Thoracic aorta (tissue), 2 donors: ENCODE results near the gene ZNF718. TPM values are rescaled to one million over a fixed set of nuclear protein-coding genes. Genes with fewer than 3 reads are reported as not detected.
"Not testable (repeated sequence)": the region's sequence is repeated elsewhere in the genome, so short reads cannot be mapped to it uniquely, and the experiment has no call there.

Source experiments
- ATAC-seq: fragments of 150-250 bp; one replicate; pipeline ENCODE4 v1.8.0; 2017; ENCODE audit warnings: low read depth; ENCODE audit not compliant: insufficient number of reproducible peaks, low FRiP score
- DNase-seq: peaks from one replicate; pipeline ENCODE4 v3.0.0-alpha.2; 2020; ENCODE audit warnings: low spot score
- H3K27ac ChIP-seq, 2 donors: fragments of 200-600 bp; sonication (generic); 1 replicate in 1 of 2; 2 replicates in 1 of 2; pipeline ENCODE4 v1.5.1; 2016; ENCODE audit warnings: mild to moderate bottlenecking in 2 of 2, moderate library complexity in 2 of 2
- H3K27me3 ChIP-seq: fragments of 200-600 bp; sonication (generic); replicated peaks from 2 replicates; pipeline ENCODE4 v1.6.0; 2016; ENCODE audit warnings: mild to moderate bottlenecking; ENCODE audit not compliant: insufficient read depth
- H3K36me3 ChIP-seq: fragments of 200-600 bp; sonication (generic); one replicate; pipeline ENCODE4 v1.5.1; 2016
- H3K4me1 ChIP-seq, 2 donors: fragments of 200-600 bp; sonication (generic); 1 replicate in 1 of 2; 2 replicates in 1 of 2; pipeline versions ENCODE4 v1.5.1 to v1.6.0; 2016; ENCODE audit warnings: low read depth in 2 of 2, mild to moderate bottlenecking in 1 of 2; ENCODE audit not compliant: control insufficient read depth in 1 of 2
- H3K4me3 ChIP-seq: fragments of 200-600 bp; sonication (generic); 2 replicates; pipeline ENCODE4 v1.5.1; 2016; ENCODE audit warnings: mild to moderate bottlenecking
- H3K9me3 ChIP-seq: fragments of 200-600 bp; sonication (generic); 2 replicates; pipeline ENCODE4 v1.5.1; 2016
- total RNA-seq, 2 donors: library from RNA; depleted of rRNA; stranded (reverse); fragments of >200 nt; gene quantifications; one replicate each; pipeline versions ENCODE4 v1.1.0 to v1.2.3, GENCODE V29; 2016
- TF ChIP-seq, protein P1 (sequence below): fragments of 200-600 bp; sonication (generic); IDR thresholded peaks from one replicate; pipeline ENCODE4 v1.5.1; 2019; ENCODE audit warnings: antibody characterized with exemption

Gene ZNF718
- total RNA-seq, 2 donors from 2014 or later, result 10.4 to 11.5 TPM

- Histone ChIP-seq H3K27me3 (no peaks in the 10 kb centered on the region), H3K9me3 (no peaks in the 10 kb centered on the region), H3K27ac (no peak overlapping the region), H3K4me1 (no peaks in the 10 kb centered on the region), H3K36me3 (no peaks in the 10 kb centered on the region), H3K4me3 (no peak overlapping the region)
- TF ChIP-seq, protein P1, sequence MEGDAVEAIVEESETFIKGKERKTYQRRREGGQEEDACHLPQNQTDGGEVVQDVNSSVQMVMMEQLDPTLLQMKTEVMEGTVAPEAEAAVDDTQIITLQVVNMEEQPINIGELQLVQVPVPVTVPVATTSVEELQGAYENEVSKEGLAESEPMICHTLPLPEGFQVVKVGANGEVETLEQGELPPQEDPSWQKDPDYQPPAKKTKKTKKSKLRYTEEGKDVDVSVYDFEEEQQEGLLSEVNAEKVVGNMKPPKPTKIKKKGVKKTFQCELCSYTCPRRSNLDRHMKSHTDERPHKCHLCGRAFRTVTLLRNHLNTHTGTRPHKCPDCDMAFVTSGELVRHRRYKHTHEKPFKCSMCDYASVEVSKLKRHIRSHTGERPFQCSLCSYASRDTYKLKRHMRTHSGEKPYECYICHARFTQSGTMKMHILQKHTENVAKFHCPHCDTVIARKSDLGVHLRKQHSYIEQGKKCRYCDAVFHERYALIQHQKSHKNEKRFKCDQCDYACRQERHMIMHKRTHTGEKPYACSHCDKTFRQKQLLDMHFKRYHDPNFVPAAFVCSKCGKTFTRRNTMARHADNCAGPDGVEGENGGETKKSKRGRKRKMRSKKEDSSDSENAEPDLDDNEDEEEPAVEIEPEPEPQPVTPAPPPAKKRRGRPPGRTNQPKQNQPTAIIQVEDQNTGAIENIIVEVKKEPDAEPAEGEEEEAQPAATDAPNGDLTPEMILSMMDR, result no peak
- no peak for DNase-seq
- no peak for ATAC-seq
These were observed 7.8 kb upstream of the ZNF718 start for GRCh38 chr4:116499-116898.

GRCh38 chr4:120616-121015 is 3.7 kb upstream of the ZNF718 start:
- Histone ChIP-seq H3K36me3 (no peaks in the 10 kb centered on the region), H3K27ac (no peak overlapping the region), H3K27me3 (no peaks in the 10 kb centered on the region), H3K4me1 (peaks cover 2 to 6% of the 10 kb centered on the region in 2 donors), H3K9me3 (no peaks in the 10 kb centered on the region), H3K4me3 (no peak overlapping the region)
- TF ChIP-seq, protein P1, result no peak
- ATAC-seq, result no peak
- DNase-seq, result no peak

GRCh38 chr4:121408-122084 is 2.8 kb upstream of the ZNF718 start:
- no peak for ATAC-seq
- H3K36me3 ChIP-seq, result no peaks in the 10 kb centered on the region
- TF ChIP-seq, protein P1, result no peak
- H3K4me3 ChIP-seq, result no peak overlapping the region
- DNase-seq, result no peak
- H3K9me3 ChIP-seq, result no peaks in the 10 kb centered on the region
- H3K4me1 ChIP-seq, result peaks cover 9 to 15% of the 10 kb centered on the region in 2 donors
- H3K27ac ChIP-seq, result no peak overlapping the region
- no peaks in the 10 kb centered on the region for H3K27me3 ChIP-seq

DNA sequence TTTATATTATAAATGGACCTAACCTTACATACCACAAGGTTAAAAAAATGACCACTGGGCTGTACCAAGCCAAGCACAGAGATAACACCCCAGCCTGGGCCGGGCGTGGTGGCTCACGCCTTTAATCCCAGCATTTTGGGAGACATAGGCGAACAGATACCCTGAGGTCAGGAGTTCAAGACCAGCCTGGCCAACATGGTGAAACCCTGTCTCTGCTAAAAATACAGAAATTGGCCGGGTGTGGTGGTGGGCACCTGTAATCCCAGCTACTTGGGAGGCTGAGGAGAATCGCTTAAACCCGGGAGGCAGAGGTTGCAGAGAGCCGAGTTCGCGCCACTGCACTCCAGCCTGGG is 403 bp upstream of the ZNF718 start:
- H3K4me3 ChIP-seq, result peak overlapping the region; percentile 84

DNA sequence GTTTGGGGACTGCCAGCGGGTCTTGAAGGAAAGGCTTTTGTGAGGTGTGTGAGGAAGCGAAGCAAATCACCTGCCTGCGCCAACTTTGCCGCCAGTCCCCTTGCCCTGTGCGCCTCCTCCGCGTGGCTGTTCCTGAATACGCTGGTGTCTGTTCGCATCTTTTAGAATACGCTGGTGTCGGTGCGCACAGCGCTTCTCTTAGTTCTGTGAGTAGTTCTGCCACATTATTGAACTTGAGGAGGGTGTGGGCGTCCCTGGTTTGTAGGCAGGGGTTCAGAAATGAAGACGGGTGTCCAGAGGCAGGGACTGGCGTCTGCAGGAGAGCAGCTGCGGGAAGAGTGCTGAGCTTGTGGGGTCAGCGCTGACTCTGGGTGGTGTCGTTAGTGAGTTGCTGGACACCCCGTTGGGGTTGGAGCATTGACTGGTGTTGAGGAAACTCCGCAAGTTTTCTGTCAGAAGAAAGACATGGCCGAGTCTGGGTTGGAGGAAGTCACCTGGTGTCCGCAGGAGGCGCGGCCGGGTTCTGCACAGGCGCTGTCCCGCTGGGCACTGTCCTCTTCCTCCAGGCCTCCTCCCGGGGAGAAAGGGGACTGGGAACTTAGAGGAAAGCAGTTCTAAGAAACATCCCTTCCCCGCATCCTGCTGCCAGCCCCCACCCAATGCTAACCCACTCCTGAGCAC is 930 bp downstream of the ZNF718 start:
- ATAC-seq, result no peak

More for the DNA sequence above, 403 bp upstream of the ZNF718 start:
- not testable (repeated sequence) for H3K36me3 ChIP-seq, H3K27me3 ChIP-seq, DNase-seq, ATAC-seq
- Histone ChIP-seq H3K4me1 (peaks cover 9 to 18% of the 10 kb centered on the region in 2 donors), H3K9me3 (peaks cover 12% of the 10 kb centered on the region), H3K27ac (peak overlapping the region; percentile 74 to 82)

More for the DNA sequence above, 930 bp downstream of the ZNF718 start:
- Histone ChIP-seq H3K4me1 (peaks cover 9 to 18% of the 10 kb centered on the region in 2 donors), H3K27me3 (no peaks in the 10 kb centered on the region), H3K36me3 (no peaks in the 10 kb centered on the region), H3K27ac (peak overlapping the region; percentile 74 to 82), H3K9me3 (peaks cover 18% of the 10 kb centered on the region), H3K4me3 (peak overlapping the region; percentile 84)
- TF ChIP-seq, protein P1, result no peak
- no peak for DNase-seq
